K562 (cell line): ENCODE data around the gene TMEM222. TPM values are rescaled to one million over a fixed set of nuclear protein-coding genes. Genes with fewer than 3 reads are reported as not detected.

Experiments used
- ATF7 ChIP-seq: fragments of 450-650 bp; IDR thresholded peaks from 2 replicates; pipeline ENCODE4 v1.7.1; 2014; ENCODE audit warnings: mild to moderate bottlenecking, moderate library complexity
- CTBP1 ChIP-seq: fragments of 450-650 bp; IDR thresholded peaks from 2 replicates; pipeline ENCODE4 v1.6.1; 2016; ENCODE audit warnings: borderline replicate concordance
- HMG20A ChIP-seq: fragments of 450-650 bp; formaldehyde crosslinking; conservative IDR thresholded peaks from 2 replicates; pipeline ENCODE4 v1.4.0; 2020; ENCODE audit warnings: mild to moderate bottlenecking, mixed read lengths
- HNRNPLL ChIP-seq: fragments of 200-400 bp; formaldehyde crosslinking; IDR thresholded peaks from 2 replicates; pipeline ENCODE4 v1.6.1; 2017; ENCODE audit warnings: low read length, low read depth, mild to moderate bottlenecking; ENCODE audit not compliant: poor library complexity, severe bottlenecking
- NR2C2 ChIP-seq, 2 experiments: fragments of 200-800 bp in 1 of 2; sonication (Bioruptor generic) in 1 of 2; sonication (generic) in 1 of 2; formaldehyde crosslinking in 1 of 2; IDR thresholded peaks; 2 replicates each; pipeline versions ENCODE4 v1.6.1 to v1.8.0; 2016 to 2022; ENCODE audit warnings: mild to moderate bottlenecking in 1 of 2, missing compliant biosample characterization in 1 of 2, missing genetic modification characterization in 1 of 2, missing genetic modification reagents in 1 of 2
- SMAD3 ChIP-seq: fragments of 450-650 bp; formaldehyde crosslinking; conservative IDR thresholded peaks from 2 replicates; pipeline ENCODE4 v1.4.0; 2020; ENCODE audit warnings: mild to moderate bottlenecking
- SUPT5H ChIP-seq: fragments of 450-650 bp; IDR thresholded peaks from 2 replicates; pipeline ENCODE4 v1.6.1; 2016
- TBP ChIP-seq: optimal IDR thresholded peaks from 2 replicates; pipeline ENCODE3; 2011; ENCODE audit warnings: low read depth, low read length, improper control_type of control experiment
- TCF7L2 ChIP-seq: fragments of 150-350 bp; IDR thresholded peaks from 2 replicates; pipeline ENCODE4 v1.6.1; 2016; ENCODE audit warnings: low read depth, mild to moderate bottlenecking, low read length, moderate library complexity
- ZFX ChIP-seq: sonication (generic); formaldehyde crosslinking; IDR thresholded peaks from 2 replicates; pipeline ENCODE4 v1.8.0; 2022; ENCODE audit warnings: mild to moderate bottlenecking, missing genetic modification reagents, moderate library complexity
- polyA plus RNA-seq, 8 experiments: library from polyadenylated mRNA; depleted of rRNA in 4 of 8; stranded (reverse) in 5 of 8; unstranded in 3 of 8; fragments of >200 nt; fragmentation: Nextera tagmentation in 2 of 8; fragmentation: Illumina TruSeq in 1 of 8; extraction: Ambion mirVana in 2 of 8; extraction: Trizol in 1 of 8; gene quantifications; 2 replicates each; pipeline versions ENCODE4 v1.2.1 to v1.2.3, GENCODE V29; 2011 to 2014; ENCODE audit warnings: inconsistent platforms in 1 of 8, missing spikeins in 1 of 8
- total RNA-seq, 7 experiments: library from RNA; depleted of rRNA in 6 of 7; stranded (reverse); fragments of >200 nt in 6 of 7; fragmentation: Illumina TruSeq in 2 of 7; extraction: Trizol in 2 of 7; gene quantifications; 2 replicates each; pipeline versions ENCODE4 v1.2.1 to v1.2.3, GENCODE V29; 2011 to 2021; ENCODE audit warnings: low replicate concordance in 1 of 7
- TF ChIP-seq, protein P1 (sequence below): sonication (generic); formaldehyde crosslinking; IDR thresholded peaks from 2 replicates; pipeline ENCODE4 v1.8.0; 2022; ENCODE audit warnings: mild to moderate bottlenecking, missing genetic modification reagents, borderline replicate concordance
- TF ChIP-seq, protein P2 (sequence below): IDR thresholded peaks from 2 replicates; pipeline ENCODE4 v1.6.1; 2011; ENCODE audit not compliant: insufficient read length; ENCODE audit errors: extremely low read depth
- TF ChIP-seq, protein P3 (sequence below): fragments of 450-650 bp; IDR thresholded peaks from 2 replicates; pipeline ENCODE4 v1.6.1; 2017; ENCODE audit warnings: antibody characterized with exemption, mild to moderate bottlenecking
- TF ChIP-seq, protein P4 (sequence below): fragments of 150-350 bp; IDR thresholded peaks from 2 replicates; pipeline ENCODE4 v1.6.1; 2014; ENCODE audit warnings: low read depth, mild to moderate bottlenecking, low read length, borderline replicate concordance
- TF ChIP-seq, protein P5 (sequence below), 2 experiments: fragments of 250-450 bp in 1 of 2; fragments of 450-650 bp in 1 of 2; sonication (Bioruptor Pico) in 1 of 2; IDR thresholded peaks; 2 replicates each; pipeline versions ENCODE4 v1.6.1 to v1.8.0; 2016 to 2021; ENCODE audit warnings: mild to moderate bottlenecking in 2 of 2, moderate library complexity in 2 of 2, missing compliant biosample characterization in 1 of 2, missing genetic modification characterization in 1 of 2

The TMEM222 gene
- total and polyA plus RNA-seq, 9 of the 15 experiments (the other 6 are each of a cell fraction or from before 2014, with no cell fraction given): 6.9 to 48.0 (median 32.8) TPM

DNA sequence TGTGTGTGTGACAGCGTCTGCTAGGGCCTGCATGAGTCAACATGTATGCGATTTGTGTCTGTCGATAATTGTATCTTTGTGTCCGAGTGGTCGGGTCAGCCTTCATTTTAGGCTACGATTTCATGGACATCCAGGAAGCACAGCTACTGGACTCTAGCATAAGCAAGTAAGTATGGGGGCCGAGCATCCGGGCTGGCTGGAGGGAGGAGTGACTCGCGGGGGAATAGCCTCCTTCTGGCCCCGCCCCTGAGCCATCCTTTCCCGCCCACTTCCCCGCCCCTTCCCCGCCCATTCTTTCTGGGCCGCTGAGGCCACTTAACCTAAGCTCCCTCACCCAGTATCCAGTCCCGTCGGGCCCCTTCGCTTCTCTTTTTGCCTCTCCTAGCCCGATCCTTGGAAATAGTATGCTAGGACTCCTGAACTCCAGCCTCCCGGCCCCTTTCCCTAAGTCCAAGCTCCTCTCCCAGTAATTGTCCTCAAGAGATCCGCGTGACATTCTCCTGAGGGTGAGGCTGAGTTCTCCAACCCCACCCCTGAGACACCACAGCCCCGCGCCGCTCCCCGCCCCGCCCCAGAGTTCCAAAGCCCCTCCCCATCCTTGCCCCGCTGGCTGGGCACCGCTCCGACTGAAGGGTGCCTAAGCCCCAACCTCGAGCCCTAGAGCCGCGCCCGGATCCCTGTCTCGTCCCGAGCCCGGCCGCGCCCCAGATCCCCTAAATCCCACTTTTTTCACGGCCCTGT, 43.6 kb downstream of the TMEM222 start (continued):
- TF ChIP-seq, protein P1, sequence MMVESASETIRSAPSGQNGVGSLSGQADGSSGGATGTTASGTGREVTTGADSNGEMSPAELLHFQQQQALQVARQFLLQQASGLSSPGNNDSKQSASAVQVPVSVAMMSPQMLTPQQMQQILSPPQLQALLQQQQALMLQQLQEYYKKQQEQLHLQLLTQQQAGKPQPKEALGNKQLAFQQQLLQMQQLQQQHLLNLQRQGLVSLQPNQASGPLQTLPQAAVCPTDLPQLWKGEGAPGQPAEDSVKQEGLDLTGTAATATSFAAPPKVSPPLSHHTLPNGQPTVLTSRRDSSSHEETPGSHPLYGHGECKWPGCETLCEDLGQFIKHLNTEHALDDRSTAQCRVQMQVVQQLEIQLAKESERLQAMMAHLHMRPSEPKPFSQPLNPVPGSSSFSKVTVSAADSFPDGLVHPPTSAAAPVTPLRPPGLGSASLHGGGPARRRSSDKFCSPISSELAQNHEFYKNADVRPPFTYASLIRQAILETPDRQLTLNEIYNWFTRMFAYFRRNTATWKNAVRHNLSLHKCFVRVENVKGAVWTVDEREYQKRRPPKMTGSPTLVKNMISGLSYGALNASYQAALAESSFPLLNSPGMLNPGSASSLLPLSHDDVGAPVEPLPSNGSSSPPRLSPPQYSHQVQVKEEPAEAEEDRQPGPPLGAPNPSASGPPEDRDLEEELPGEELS (CRISPR knock-in tag): no peak
- TF ChIP-seq TBP: peak; percentile 62
- TF ChIP-seq ATF7: peak; percentile 56; the same call in 1 of the 2 replicates
- TF ChIP-seq TCF7L2: no peak
- TF ChIP-seq, protein P2, sequence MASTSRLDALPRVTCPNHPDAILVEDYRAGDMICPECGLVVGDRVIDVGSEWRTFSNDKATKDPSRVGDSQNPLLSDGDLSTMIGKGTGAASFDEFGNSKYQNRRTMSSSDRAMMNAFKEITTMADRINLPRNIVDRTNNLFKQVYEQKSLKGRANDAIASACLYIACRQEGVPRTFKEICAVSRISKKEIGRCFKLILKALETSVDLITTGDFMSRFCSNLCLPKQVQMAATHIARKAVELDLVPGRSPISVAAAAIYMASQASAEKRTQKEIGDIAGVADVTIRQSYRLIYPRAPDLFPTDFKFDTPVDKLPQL: no peak
- TF ChIP-seq, protein P3, sequence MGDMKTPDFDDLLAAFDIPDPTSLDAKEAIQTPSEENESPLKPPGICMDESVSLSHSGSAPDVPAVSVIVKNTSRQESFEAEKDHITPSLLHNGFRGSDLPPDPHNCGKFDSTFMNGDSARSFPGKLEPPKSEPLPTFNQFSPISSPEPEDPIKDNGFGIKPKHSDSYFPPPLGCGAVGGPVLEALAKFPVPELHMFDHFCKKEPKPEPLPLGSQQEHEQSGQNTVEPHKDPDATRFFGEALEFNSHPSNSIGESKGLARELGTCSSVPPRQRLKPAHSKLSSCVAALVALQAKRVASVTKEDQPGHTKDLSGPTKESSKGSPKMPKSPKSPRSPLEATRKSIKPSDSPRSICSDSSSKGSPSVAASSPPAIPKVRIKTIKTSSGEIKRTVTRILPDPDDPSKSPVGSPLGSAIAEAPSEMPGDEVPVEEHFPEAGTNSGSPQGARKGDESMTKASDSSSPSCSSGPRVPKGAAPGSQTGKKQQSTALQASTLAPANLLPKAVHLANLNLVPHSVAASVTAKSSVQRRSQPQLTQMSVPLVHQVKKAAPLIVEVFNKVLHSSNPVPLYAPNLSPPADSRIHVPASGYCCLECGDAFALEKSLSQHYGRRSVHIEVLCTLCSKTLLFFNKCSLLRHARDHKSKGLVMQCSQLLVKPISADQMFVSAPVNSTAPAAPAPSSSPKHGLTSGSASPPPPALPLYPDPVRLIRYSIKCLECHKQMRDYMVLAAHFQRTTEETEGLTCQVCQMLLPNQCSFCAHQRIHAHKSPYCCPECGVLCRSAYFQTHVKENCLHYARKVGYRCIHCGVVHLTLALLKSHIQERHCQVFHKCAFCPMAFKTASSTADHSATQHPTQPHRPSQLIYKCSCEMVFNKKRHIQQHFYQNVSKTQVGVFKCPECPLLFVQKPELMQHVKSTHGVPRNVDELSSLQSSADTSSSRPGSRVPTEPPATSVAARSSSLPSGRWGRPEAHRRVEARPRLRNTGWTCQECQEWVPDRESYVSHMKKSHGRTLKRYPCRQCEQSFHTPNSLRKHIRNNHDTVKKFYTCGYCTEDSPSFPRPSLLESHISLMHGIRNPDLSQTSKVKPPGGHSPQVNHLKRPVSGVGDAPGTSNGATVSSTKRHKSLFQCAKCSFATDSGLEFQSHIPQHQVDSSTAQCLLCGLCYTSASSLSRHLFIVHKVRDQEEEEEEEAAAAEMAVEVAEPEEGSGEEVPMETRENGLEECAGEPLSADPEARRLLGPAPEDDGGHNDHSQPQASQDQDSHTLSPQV: no peak
- TF ChIP-seq HNRNPLL: no peak
- peak; percentile 70 for TF ChIP-seq SUPT5H
- TF ChIP-seq CTBP1: no peak; the same call in 1 of the 2 replicates
- no peak for TF ChIP-seq SMAD3 (CRISPR knock-in tag)
- no peak for TF ChIP-seq NR2C2 (CRISPR knock-in tag; IDR thresholded peaks at IDR 0.05)
- no peak for TF ChIP-seq NR2C2 (tag; IDR thresholded peaks at IDR 0.05)
- TF ChIP-seq HMG20A: no peak
- TF ChIP-seq, protein P4, sequence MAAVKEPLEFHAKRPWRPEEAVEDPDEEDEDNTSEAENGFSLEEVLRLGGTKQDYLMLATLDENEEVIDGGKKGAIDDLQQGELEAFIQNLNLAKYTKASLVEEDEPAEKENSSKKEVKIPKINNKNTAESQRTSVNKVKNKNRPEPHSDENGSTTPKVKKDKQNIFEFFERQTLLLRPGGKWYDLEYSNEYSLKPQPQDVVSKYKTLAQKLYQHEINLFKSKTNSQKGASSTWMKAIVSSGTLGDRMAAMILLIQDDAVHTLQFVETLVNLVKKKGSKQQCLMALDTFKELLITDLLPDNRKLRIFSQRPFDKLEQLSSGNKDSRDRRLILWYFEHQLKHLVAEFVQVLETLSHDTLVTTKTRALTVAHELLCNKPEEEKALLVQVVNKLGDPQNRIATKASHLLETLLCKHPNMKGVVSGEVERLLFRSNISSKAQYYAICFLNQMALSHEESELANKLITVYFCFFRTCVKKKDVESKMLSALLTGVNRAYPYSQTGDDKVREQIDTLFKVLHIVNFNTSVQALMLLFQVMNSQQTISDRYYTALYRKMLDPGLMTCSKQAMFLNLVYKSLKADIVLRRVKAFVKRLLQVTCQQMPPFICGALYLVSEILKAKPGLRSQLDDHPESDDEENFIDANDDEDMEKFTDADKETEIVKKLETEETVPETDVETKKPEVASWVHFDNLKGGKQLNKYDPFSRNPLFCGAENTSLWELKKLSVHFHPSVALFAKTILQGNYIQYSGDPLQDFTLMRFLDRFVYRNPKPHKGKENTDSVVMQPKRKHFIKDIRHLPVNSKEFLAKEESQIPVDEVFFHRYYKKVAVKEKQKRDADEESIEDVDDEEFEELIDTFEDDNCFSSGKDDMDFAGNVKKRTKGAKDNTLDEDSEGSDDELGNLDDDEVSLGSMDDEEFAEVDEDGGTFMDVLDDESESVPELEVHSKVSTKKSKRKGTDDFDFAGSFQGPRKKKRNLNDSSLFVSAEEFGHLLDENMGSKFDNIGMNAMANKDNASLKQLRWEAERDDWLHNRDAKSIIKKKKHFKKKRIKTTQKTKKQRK: no peak
- TF ChIP-seq, protein P5, sequence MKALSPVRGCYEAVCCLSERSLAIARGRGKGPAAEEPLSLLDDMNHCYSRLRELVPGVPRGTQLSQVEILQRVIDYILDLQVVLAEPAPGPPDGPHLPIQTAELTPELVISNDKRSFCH (CRISPR knock-in tag; IDR thresholded peaks at IDR 0.05): no peak
- TF ChIP-seq, protein P5 (tag; IDR thresholded peaks at IDR 0.05): no peak
- TF ChIP-seq ZFX: no peak
